ENCODE results near the gene GPR31. TPM values are rescaled to one million over a fixed set of nuclear protein-coding genes. Genes with fewer than 3 reads are reported as not detected.

GPR31 gene
- polyA plus RNA-seq, 1 of the 3 experiments (the other 2 are of a cell fraction), result not detected

DNA sequence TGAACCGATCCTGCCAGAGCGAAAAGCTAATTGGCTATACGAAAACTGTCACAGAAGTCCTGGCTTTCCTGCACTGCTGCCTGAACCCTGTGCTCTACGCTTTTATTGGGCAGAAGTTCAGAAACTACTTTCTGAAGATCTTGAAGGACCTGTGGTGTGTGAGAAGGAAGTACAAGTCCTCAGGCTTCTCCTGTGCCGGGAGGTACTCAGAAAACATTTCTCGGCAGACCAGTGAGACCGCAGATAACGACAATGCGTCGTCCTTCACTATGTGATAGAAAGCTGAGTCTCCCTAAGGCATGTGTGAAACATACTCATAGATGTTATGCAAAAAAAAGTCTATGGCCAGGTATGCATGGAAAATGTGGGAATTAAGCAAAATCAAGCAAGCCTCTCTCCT, 20.7 kb downstream of the GPR31 start (continued):
- TF ChIP-seq, protein P1, sequence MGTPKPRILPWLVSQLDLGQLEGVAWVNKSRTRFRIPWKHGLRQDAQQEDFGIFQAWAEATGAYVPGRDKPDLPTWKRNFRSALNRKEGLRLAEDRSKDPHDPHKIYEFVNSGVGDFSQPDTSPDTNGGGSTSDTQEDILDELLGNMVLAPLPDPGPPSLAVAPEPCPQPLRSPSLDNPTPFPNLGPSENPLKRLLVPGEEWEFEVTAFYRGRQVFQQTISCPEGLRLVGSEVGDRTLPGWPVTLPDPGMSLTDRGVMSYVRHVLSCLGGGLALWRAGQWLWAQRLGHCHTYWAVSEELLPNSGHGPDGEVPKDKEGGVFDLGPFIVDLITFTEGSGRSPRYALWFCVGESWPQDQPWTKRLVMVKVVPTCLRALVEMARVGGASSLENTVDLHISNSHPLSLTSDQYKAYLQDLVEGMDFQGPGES (IDR thresholded peaks at IDR 0.05; ENCODE audit: low read depth, low read length), result no peak
- TF ChIP-seq TCF12 (IDR thresholded peaks at IDR 0.05), result no peak
- TF ChIP-seq FOXJ3 (CRISPR knock-in tag; IDR thresholded peaks at IDR 0.05), result no peak

DNA sequence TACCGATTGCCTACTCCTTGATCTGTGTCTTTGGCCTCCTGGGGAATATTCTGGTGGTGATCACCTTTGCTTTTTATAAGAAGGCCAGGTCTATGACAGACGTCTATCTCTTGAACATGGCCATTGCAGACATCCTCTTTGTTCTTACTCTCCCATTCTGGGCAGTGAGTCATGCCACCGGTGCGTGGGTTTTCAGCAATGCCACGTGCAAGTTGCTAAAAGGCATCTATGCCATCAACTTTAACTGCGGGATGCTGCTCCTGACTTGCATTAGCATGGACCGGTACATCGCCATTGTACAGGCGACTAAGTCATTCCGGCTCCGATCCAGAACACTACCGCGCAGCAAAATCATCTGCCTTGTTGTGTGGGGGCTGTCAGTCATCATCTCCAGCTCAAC, 21.4 kb downstream of the GPR31 start:
- H3K27me3 ChIP-seq (ENCODE audit: insufficient read depth), result 0 out of 2 replicates have a peak, but pooled peaks cover 5% of the 10 kb centered on the region
- 57% methylated on average over 9 of the region's 13 CpGs for WGBS (ENCODE audit: low lambda C conversion rate)
- H3K4me3 ChIP-seq (ENCODE audit: low read depth in 2 of 2, low read length in 1 of 2), result no peak overlapping the region
- H3K4me2 ChIP-seq, result no peak overlapping the region
- H2AFZ ChIP-seq (ENCODE audit: low read depth), result no peak overlapping the region
- H3K36me3 ChIP-seq (replicated peaks in 1 of 2; ENCODE audit: control insufficient read depth in 1 of 2, insufficient read depth in 2 of 2, low read length in 1 of 2), result no peaks in the 10 kb centered on the region
- no peaks in the 10 kb centered on the region; a peak in 1 of 4 replicates for H3K4me1 ChIP-seq (ENCODE audit: control insufficient read depth in 1 of 2, insufficient read depth in 2 of 2, low read depth in 1 of 2, low read length in 1 of 2)
- no peak for DNase-seq
- H3F3A ChIP-seq (replicated peaks; ENCODE audit: insufficient read depth), result no peaks in the 10 kb centered on the region
- no peaks in the 10 kb centered on the region for H3K79me2 ChIP-seq (ENCODE audit: insufficient read depth)
- POLR2A ChIA-PET, result no interaction called here
- TF ChIP-seq, protein P2, sequence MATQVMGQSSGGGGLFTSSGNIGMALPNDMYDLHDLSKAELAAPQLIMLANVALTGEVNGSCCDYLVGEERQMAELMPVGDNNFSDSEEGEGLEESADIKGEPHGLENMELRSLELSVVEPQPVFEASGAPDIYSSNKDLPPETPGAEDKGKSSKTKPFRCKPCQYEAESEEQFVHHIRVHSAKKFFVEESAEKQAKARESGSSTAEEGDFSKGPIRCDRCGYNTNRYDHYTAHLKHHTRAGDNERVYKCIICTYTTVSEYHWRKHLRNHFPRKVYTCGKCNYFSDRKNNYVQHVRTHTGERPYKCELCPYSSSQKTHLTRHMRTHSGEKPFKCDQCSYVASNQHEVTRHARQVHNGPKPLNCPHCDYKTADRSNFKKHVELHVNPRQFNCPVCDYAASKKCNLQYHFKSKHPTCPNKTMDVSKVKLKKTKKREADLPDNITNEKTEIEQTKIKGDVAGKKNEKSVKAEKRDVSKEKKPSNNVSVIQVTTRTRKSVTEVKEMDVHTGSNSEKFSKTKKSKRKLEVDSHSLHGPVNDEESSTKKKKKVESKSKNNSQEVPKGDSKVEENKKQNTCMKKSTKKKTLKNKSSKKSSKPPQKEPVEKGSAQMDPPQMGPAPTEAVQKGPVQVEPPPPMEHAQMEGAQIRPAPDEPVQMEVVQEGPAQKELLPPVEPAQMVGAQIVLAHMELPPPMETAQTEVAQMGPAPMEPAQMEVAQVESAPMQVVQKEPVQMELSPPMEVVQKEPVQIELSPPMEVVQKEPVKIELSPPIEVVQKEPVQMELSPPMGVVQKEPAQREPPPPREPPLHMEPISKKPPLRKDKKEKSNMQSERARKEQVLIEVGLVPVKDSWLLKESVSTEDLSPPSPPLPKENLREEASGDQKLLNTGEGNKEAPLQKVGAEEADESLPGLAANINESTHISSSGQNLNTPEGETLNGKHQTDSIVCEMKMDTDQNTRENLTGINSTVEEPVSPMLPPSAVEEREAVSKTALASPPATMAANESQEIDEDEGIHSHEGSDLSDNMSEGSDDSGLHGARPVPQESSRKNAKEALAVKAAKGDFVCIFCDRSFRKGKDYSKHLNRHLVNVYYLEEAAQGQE (IDR thresholded peaks at IDR 0.05; ENCODE audit: low read depth, low read length), result no peak
- TF ChIP-seq GABPA (IDR thresholded peaks at IDR 0.05; ENCODE audit: low read depth) (no peak), POLR2AphosphoS5 (IDR thresholded peaks at IDR 0.05; ENCODE audit: low read depth, low read length) (no peak), CHD2 (IDR thresholded peaks at IDR 0.05; ENCODE audit: low read length, partially characterized antibody) (no peak), SMC3 (IDR thresholded peaks at IDR 0.05; ENCODE audit: low read depth, low read length) (no peak), RAD21 (IDR thresholded peaks at IDR 0.05; ENCODE audit: low read length) (no peak)
- H4K20me1 ChIP-seq (ENCODE audit: insufficient read depth), result no peaks in the 10 kb centered on the region
- CTCF ChIA-PET, result interaction anchor here (1.1 to 2.1 kb wide), 4 partner anchors 13 to 362 kb away, joined by 3 to 6 read pairs (median 4); partner anchors contain the start of gene CEP43
- H3K9ac ChIP-seq, result no peak overlapping the region
- no peaks in the 10 kb centered on the region for H3K9me3 ChIP-seq
- H3K27ac ChIP-seq (ENCODE audit: low read depth in 2 of 2, low read length in 1 of 2), result no peak overlapping the region
- no peaks in the 10 kb centered on the region for H3K9me2 ChIP-seq

Data from SK-N-SH (cell line).